GM19025 (cell line): ENCODE measurements around the gene YPEL3.

Source experiments
- ATAC-seq: cut with Tn5 transposase; IDR thresholded peaks from one replicate; pipeline ENCODE4 v1.9.1; 2021; ENCODE audit warnings: mild to moderate bottlenecking, low read depth, moderate library complexity; ENCODE audit not compliant: unreplicated experiment

Gene YPEL3

GRCh38 chr16:30075503-30076275, 20.3 kb downstream of the YPEL3 start, which contains the start of gene PPP4C:
Gene PPP4C, plus strand, starts transcription at chr16:30075994. Its CDS starts 384 bp downstream, at chr16:30076378.
- ATAC-seq = peak; percentile 78

GRCh38 chr16:30070490-30070889, 25.5 kb downstream of the YPEL3 start:
- ATAC-seq = no peak

GRCh38 chr16:30069611-30070462, 26.2 kb downstream of the YPEL3 start:
- no peak for ATAC-seq

GRCh38 chr16:30068750-30069610, 27.0 kb downstream of the YPEL3 start:
- ATAC-seq = no peak

- ATAC-seq = no peak
These were observed 27.7 kb downstream of the YPEL3 start for GRCh38 chr16:30068333-30068732.

- no peak for ATAC-seq
These were observed 28.5 kb downstream of the YPEL3 start for GRCh38 chr16:30067584-30067916.

GRCh38 chr16:30066761-30067583, 29.0 kb downstream of the YPEL3 start:
- no peak for ATAC-seq

- no peak for ATAC-seq
These were observed 29.9 kb downstream of the YPEL3 start for GRCh38 chr16:30065943-30066760.

- peak; percentile 84 for ATAC-seq
These were observed 30.7 kb downstream of the YPEL3 start, which contains the start of gene ALDOA for GRCh38 chr16:30065102-30065942. Gene ALDOA, plus strand, starts transcription at chr16:30065760. Its CDS starts 1,138 bp downstream, at chr16:30066898.

- ATAC-seq = no peak
These were observed 31.3 kb downstream of the YPEL3 start for GRCh38 chr16:30064729-30065101.

- ATAC-seq = peak; percentile 22
These were observed 31.9 kb downstream of the YPEL3 start for GRCh38 chr16:30063893-30064728.

GRCh38 chr16:30063278-30063892, 32.6 kb downstream of the YPEL3 start:
- ATAC-seq = no peak

GRCh38 chr16:30060836-30061554, 35.0 kb downstream of the YPEL3 start:
- no peak for ATAC-seq

- no peak for ATAC-seq
These were observed 35.7 kb downstream of the YPEL3 start for GRCh38 chr16:30060346-30060745.

GRCh38 chr16:30054959-30055553, 41.0 kb downstream of the YPEL3 start:
- no peak for ATAC-seq

- no peak for ATAC-seq
These were observed 41.6 kb downstream of the YPEL3 start for GRCh38 chr16:30054451-30054850.
